Activated B cell treated with CpG ODN at 0.5 μM for 24 hours (primary cell): Measurements from ENCODE around the gene KIN. TPM values are rescaled to one million over a fixed set of nuclear protein-coding genes. Genes with fewer than 3 reads are reported as not detected.
"Not testable (repeated sequence)": the region's sequence is repeated elsewhere in the genome, so short reads cannot be mapped to it uniquely, and the experiment has no call there.

ENCODE experiments used
- ATAC-seq: fragments of 200-7000 bp; cut with Tn5 transposase; one replicate; pipeline ENCODE4 v1.10.0; 2021; ENCODE audit warnings: low read depth, mild to moderate bottlenecking, moderate library complexity
- CTCF ChIA-PET: fragments of 350-600 bp; sonication (Branson Sonifier 250); formaldehyde crosslinking; loops from one replicate; lab custom pipeline; 2021; ENCODE audit warnings: antibody characterized with exemption; lab: Charles Lee
- POLR2A ChIA-PET: fragments of 350-600 bp; sonication (Branson Sonifier 250); formaldehyde crosslinking; loops from one replicate; lab custom pipeline; 2021; ENCODE audit warnings: antibody characterized with exemption; lab: Charles Lee
- DNase-seq: peaks from one replicate; pipeline ENCODE4 v3.0.0; 2022
- H3K27ac Mint-ChIP-seq: one replicate; pipeline ENCODE4 v1.8.0; 2020; ENCODE audit warnings: mixed read lengths
- H3K27me3 Mint-ChIP-seq: one replicate; pipeline ENCODE4 v1.8.0; 2021; ENCODE audit warnings: mixed read lengths
- H3K36me3 Mint-ChIP-seq: one replicate; pipeline ENCODE4 v1.8.0; 2021; ENCODE audit warnings: low read depth, mixed read lengths
- H3K4me1 Mint-ChIP-seq: one replicate; pipeline ENCODE4 v1.8.0; 2021; ENCODE audit warnings: mixed read lengths
- H3K4me3 Mint-ChIP-seq: one replicate; pipeline ENCODE4 v1.8.0; 2020; ENCODE audit warnings: mild to moderate bottlenecking, mixed read lengths
- H3K9me3 Mint-ChIP-seq: one replicate; pipeline ENCODE4 v1.8.0; 2020; ENCODE audit warnings: mixed read lengths
- CTCF ChIP-seq: fragments of 200-600 bp; IDR thresholded peaks from one replicate; pipeline ENCODE4 v1.8.0; 2022; ENCODE audit warnings: antibody characterized with exemption, mild to moderate bottlenecking
- intact Hi-C: fragments of 100-400 bp; cut with micrococcal nuclease; formaldehyde crosslinking; loops from one replicate; pipeline ENCODE4 v1.15.1; 2024
- total RNA-seq: library from RNA; stranded (reverse); gene quantifications from 2 replicates; pipeline ENCODE4 v1.2.3, GENCODE V29; 2022

KIN gene
- total RNA-seq, 1 donor from 2014 or later: 12.6 TPM

GRCh38 chr10:7756360-7756992, 31.3 kb downstream of the KIN start:
- Mint-ChIP-seq H3K27me3 (no peaks in the 10 kb centered on the region), H3K36me3 (peaks cover 81% of the 10 kb centered on the region), H3K4me3 (no peak overlapping the region), H3K9me3 (no peaks in the 10 kb centered on the region), H3K27ac (no peak overlapping the region), H3K4me1 (no peaks in the 10 kb centered on the region)
- CTCF ChIA-PET: interaction anchor here (0.6 to 2.2 kb wide), 2 partner anchors 229 to 231 kb away, joined by 3 to 6 read pairs; no protein-coding TSS in a partner anchor
- intact Hi-C loops: loop anchor here (2.0 to 5.0 kb wide), 2 partner anchors 1451 to 1546 kb away; no protein-coding TSS in a partner anchor
- TF ChIP-seq CTCF: no peak
- ATAC-seq (no peak), DNase-seq (no peak)
- POLR2A ChIA-PET: no interaction called here

- H3K36me3 Mint-ChIP-seq: peaks cover 70% of the 10 kb centered on the region
- DNase-seq (no peak), ATAC-seq (no peak)
- H3K4me3 Mint-ChIP-seq: no peak overlapping the region
- TF ChIP-seq CTCF: no peak
- POLR2A ChIA-PET: no interaction called here
- CTCF ChIA-PET: interaction anchor here (2.2 kb wide), 1 partner anchor 230 kb away, joined by 6 read pairs; no protein-coding TSS in a partner anchor
- no peaks in the 10 kb centered on the region for H3K9me3 Mint-ChIP-seq
- H3K4me1 Mint-ChIP-seq: no peaks in the 10 kb centered on the region
- H3K27ac Mint-ChIP-seq: no peak overlapping the region
- H3K27me3 Mint-ChIP-seq: no peaks in the 10 kb centered on the region
- intact Hi-C loops: loop anchor here (5.0 kb wide), 1 partner anchor 1452 kb away; no protein-coding TSS in a partner anchor
Observed at GRCh38 chr10:7755103-7755502, 32.7 kb downstream of the KIN start.

GRCh38 chr10:7752251-7752650, 35.5 kb downstream of the KIN start:
- intact Hi-C loops: no loop called here
- Mint-ChIP-seq H3K27me3 (no peaks in the 10 kb centered on the region), H3K4me1 (no peaks in the 10 kb centered on the region), H3K9me3 (no peaks in the 10 kb centered on the region), H3K27ac (no peak overlapping the region), H3K36me3 (peaks cover 52% of the 10 kb centered on the region), H3K4me3 (no peak overlapping the region)
- CTCF ChIA-PET: no interaction called here
- no peak for ATAC-seq
- TF ChIP-seq CTCF: no peak
- no peak for DNase-seq
- POLR2A ChIA-PET: no interaction called here

GRCh38 chr10:7750222-7750621, 37.6 kb downstream of the KIN start:
- intact Hi-C loops: no loop called here
- no peak for TF ChIP-seq CTCF
- H3K27ac Mint-ChIP-seq: no peak overlapping the region
- H3K4me1 Mint-ChIP-seq: no peaks in the 10 kb centered on the region
- ATAC-seq: no peak
- no peak for DNase-seq
- peaks cover 40% of the 10 kb centered on the region for H3K36me3 Mint-ChIP-seq
- no peak overlapping the region for H3K4me3 Mint-ChIP-seq
- H3K9me3 Mint-ChIP-seq: no peaks in the 10 kb centered on the region
- H3K27me3 Mint-ChIP-seq: no peaks in the 10 kb centered on the region
- CTCF ChIA-PET: no interaction called here
- POLR2A ChIA-PET: no interaction called here

GRCh38 chr10:7748637-7749036, 39.2 kb downstream of the KIN start:
- H3K4me1 Mint-ChIP-seq, DNase-seq, CTCF ChIA-PET, H3K4me3 Mint-ChIP-seq, H3K9me3 Mint-ChIP-seq, intact Hi-C loops, POLR2A ChIA-PET, H3K27ac Mint-ChIP-seq, ATAC-seq, H3K27me3 Mint-ChIP-seq: not testable (repeated sequence)
- peaks cover 29% of the 10 kb centered on the region for H3K36me3 Mint-ChIP-seq
